GM19324 (cell line): ENCODE measurements around the gene CHMP6.
"Not testable (repeated sequence)": the region's sequence is repeated elsewhere in the genome, so short reads cannot be mapped to it uniquely, and the experiment has no call there.

ENCODE experiments used
- ATAC-seq: cut with Tn5 transposase; IDR thresholded peaks from one replicate; pipeline ENCODE4 v1.9.1; 2021; ENCODE audit warnings: mild to moderate bottlenecking, moderate library complexity; ENCODE audit not compliant: unreplicated experiment, low FRiP score

The CHMP6 gene

GRCh38 chr17:81027591-81028505, 36.2 kb downstream of the CHMP6 start:
- no peak for ATAC-seq

DNA sequence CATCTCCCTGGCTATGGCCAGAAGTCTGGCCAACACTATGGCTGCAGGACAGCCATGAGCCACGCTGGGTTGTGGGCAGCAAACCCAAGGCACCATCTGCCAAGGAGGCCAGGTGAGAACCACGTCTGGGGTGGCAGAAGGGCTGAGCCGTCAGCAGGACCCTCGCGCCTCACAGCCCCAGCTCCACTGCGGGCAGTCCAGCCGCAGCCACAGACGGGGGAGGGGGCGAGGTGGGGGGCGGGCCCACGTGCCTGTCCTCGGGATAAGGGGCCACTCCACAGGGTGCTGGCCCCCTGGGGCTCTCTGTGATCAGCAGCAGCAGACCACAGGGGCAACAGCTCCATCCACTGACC, 36.8 kb downstream of the CHMP6 start:
- ATAC-seq, result no peak

- no peak for ATAC-seq
Measured at GRCh38 chr17:81029859-81030258, 38.2 kb downstream of the CHMP6 start.

- ATAC-seq, result not testable (repeated sequence)
Measured at GRCh38 chr17:81030312-81030711, 38.7 kb downstream of the CHMP6 start.

DNA sequence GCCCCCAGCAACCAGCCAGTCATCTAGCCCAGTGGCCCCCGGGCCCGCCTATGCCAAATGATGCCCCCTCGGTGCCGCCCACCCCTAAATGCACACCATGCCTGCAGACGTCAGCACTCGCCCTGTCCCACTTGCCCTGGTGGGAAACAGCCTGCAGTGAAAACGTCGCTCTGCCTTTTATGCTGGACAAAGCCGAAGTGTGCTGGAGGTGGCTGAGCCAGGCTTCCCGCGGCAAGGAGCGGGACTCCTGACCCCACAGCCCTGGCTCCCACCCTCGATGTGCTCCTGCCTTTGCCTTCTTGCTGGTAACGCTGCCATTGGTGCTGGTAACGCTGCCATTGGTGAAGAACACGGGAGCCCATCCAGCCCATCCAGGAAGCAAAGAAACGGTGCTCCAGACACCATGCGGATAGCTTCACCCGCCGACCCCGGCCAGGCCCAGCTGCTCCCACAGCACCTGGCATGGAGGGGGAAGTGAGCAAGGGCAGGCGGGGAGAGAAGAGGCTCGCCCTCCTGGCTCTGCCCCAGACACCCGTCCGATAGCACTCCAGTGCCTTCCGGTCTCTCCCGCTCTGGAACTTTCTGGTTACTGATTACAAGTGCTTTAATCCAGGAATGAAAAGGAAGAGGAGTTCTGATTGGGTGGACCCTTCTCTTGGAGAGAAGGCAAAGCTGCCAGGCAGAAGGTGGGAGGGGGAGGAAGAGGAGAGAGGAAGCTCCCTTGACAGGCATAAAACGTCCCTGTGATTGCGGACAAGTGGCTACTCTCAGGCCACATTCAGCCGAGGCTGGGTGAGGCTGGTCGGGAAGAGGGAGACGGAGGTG, 39.3 kb downstream of the CHMP6 start:
- no peak for ATAC-seq

- no peak for ATAC-seq
Measured at GRCh38 chr17:81031566-81032550, 40.2 kb downstream of the CHMP6 start.

DNA sequence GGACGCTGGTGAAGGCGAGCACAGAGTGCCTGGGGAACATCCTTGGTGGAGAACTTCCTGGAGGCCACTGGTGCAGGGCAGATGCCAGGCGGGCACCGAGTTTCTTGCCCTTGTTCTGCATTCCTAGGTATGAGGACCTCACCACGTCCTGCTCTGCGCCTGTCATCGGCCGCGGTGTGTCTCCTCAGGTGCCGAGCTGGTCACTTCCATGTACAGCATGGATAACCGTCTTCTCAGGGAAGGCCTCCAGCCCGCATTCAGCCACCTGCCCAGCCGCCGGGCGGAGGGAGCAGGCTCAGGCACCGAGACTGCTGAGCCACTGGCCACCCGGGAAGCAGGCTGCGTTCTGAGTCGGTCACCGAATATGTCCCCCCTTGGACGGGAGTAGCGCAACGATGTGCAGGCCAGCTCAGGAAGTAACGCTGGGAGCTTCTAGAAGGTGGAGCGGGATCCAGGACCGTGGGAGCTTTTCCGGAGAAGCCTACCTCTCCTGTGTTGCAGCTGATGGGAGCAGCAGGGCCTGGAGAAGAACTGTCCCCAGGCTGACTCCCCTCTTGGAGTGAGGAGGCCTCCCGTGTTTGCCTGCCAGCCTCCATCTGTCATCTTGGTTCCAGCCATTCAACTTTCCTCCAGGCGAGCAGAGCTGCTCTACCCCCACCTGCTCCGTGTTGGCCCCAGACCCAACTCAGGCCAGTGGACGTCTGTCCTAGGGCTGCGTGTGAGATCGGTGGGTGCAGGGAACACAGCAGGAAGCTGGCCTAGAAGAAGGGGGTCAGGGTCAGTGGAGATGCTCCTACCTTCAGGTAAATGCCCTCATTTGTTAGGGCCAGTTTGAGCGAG, 41.2 kb downstream of the CHMP6 start:
- ATAC-seq, result no peak

DNA sequence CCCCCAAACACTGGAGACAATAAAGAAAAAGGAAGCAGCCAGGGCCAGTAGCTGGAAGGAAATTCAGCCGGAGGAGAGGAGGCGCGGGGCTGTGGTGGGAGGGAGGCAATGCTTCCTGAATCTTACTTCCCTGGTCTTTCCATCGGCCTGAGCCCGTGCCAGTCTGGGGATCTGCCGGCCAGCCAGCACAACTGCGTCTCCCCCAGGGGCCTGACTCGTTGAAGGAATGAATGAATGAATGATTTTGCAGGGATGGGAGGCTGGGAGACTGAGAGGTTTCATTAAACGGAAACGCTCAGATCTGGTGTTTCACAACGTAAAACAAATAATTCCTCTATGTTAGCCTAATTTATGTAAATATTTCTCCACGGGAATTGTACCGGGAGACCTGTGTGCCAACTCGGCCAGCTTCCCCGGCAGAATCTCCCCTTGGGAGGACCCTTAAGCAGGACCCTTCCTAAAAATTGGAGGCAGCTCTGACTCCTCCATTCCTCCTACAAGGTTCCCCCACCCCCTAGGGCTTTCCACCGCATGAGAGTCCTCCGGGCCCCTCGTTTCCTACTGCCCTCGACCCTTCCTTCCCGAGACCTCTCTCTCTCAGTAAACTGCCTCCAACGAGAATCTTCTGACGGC, 42.0 kb downstream of the CHMP6 start:
- ATAC-seq, result no peak

DNA sequence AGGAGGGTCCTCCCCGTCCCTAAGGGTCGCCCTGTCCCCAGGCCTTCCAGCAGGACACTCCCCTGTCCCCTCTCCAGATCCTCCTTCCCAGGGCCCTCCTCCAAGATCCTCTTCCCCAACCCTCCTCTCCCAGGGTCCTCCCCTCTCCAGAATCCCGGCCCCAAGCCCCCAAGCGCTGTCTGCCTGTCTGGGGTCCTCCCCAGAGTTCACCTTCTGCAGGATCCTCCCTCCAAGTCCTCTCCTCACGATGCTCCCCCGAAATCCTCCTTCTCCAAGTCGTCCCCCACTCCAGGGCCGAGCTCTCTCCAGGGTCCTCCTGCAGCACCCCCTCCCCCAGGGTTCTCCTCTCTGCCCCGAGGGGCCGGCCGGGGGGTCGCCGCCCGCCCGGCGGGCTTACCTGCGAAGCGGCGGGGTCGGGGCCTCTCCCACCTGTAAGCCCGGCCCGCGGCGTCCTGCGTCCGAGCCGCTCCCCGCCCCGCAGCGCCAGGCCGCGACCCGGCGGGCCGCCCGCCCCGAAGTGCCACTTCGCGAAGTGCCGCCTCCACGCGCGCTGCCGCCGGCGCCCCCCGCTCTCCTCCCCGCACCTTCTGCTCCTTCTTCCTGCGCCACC, 42.6 kb downstream of the CHMP6 start:
- ATAC-seq, result no peak

DNA sequence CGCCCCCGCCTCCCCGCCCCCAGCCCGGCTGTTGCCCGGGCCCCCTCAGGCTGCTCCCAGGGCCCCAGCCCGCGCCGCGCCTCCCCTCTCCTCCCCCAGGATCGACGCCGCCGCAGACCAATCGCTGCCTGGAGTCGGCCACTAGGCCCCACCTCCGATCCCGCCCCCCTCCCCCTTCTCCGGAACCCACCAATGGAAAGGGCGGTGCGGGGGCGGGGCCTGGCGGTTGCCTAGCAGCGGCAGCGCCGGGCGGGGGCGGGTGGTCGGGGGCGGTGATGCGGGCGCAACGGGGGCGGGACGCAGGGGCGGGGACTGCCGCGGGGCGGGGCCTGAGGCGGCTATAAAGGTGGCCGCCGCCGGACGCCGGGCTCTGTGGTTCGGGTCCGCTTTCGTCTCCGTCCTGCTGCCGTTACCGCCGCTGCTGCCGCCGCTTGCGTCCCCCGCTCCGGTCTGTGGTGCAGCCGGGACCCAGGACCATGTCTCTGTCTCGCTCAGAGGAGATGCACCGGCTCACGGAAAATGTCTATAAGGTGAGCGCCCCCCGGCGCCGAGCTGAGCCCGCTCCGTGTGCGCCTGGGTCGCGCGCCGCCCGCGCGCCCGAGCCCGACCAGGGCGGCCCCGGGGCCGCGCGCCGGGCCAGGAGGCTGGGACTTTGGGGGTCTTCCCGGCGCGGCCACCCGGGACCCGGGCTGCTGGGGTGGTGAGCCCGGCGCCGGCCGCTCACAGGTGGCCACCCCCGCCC, 43.3 kb downstream of the CHMP6 start, which contains the start of gene BAIAP2:
Gene BAIAP2, plus strand, starts transcription at position 373 of the 742 bp plus-strand sequence. Its CDS starts 104 bp downstream, at position 477.
- peak; percentile 66 for ATAC-seq

- peak; percentile 3 for ATAC-seq
Measured at GRCh38 chr17:81035521-81036196, 44.0 kb downstream of the CHMP6 start.

- no peak for ATAC-seq
Measured at GRCh38 chr17:81036197-81036941, 44.7 kb downstream of the CHMP6 start.

- ATAC-seq, result no peak
Measured at GRCh38 chr17:81037026-81037797, 45.6 kb downstream of the CHMP6 start.

GRCh38 chr17:81037798-81038733, 46.4 kb downstream of the CHMP6 start:
- ATAC-seq, result no peak

GRCh38 chr17:81039096-81039495, 47.5 kb downstream of the CHMP6 start:
- no peak for ATAC-seq
